ENCODE results near the gene ENDOV.
"Not testable (repeated sequence)": the region's sequence is repeated elsewhere in the genome, so short reads cannot be mapped to it uniquely, and the experiment has no call there.

The ENDOV gene

GRCh38 chr17:80388601-80389000, 26.4 kb upstream of the ENDOV start:
- DNase-seq (ENCODE audit: low spot score): no peak

GRCh38 chr17:80389011-80389995, 25.7 kb upstream of the ENDOV start:
- DNase-seq (ENCODE audit: low spot score): no peak

- DNase-seq (ENCODE audit: low spot score): no peak
Measured at GRCh38 chr17:80393241-80393890, 21.6 kb upstream of the ENDOV start.

DNA sequence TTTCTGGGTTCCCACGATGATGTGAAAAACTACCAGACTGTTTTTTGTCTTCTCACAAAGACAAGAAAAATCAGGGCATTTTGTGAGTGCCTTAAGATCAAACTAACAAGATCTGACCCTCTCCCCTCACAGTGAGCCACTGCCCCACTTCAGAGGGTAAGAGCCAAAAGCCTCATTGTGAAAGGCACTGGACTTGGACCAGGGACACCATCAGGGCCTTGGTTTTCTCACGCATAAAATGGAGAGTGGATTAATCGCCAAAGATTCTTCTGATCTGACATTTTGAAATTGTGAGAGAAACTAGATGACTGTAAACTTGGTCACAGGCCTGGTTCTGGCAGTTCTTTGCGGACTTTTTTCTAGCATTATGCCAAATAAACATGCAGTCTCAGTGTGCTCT, 21.0 kb upstream of the ENDOV start:
- no peak for DNase-seq (ENCODE audit: low spot score)

DNA sequence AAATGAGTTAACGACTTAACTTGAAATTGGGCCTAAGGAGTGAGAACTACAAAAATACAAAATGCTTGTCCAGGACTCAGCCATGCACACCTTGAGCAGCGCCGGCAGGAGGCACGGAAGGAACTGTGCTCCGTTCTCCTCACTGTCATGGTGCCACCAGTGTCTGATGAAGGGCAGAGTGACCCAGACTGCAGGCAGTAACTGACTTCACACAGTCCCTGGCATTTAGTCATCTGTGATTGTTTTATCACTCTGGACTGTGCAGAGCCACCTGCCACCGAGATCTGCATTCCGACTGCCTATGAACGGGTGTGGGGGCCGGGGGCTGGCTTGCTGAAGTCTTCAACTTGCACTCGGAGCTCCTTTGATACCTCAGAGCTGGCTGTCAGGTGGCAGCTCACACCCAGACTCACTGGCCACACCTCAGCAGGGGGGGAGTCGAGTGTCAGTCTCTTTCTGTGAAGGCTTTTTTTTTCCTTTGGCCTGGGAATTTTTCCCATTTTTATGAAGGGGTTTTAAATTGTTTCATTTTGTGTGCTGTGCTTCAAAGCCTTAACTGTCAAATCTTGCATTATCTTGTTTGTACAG, 20.2 kb upstream of the ENDOV start:
- no peak for DNase-seq (ENCODE audit: low spot score)

DNA sequence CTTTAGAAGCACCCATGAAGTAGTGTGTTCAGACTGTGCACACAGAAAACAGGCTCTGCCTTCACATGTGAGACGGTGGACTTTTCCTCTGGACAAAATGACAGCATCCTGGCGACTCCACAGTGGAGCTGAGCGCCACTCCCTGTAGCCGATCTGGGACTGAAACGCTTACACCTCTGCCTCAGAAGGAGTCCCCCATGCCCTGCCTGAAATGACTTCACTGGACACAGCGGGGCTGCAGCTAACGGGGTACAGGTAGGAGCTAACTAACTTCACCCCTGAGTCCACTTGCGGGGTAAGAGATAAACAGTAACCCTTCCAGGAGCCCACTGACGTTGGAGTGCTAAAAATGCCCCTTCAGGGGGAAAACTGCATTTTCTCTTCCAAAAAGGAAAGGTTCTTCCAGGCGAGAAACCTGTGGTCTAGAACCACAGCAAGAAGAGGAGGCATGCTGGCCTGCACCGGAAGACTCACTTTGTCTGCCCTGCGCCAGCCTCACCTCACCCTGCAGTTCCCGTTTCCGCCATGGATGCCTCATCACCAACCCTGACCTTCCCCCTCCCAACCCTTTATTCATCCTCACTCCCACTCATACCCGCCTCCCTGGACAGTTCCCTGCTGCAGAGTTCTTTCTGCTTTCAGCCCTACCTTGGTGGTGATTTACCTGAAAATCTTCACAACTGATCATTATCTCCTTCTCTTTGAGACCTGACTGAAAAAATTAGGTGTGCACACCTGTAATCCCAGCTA, 19.4 kb upstream of the ENDOV start:
- DNase-seq (ENCODE audit: low spot score): no peak

DNA sequence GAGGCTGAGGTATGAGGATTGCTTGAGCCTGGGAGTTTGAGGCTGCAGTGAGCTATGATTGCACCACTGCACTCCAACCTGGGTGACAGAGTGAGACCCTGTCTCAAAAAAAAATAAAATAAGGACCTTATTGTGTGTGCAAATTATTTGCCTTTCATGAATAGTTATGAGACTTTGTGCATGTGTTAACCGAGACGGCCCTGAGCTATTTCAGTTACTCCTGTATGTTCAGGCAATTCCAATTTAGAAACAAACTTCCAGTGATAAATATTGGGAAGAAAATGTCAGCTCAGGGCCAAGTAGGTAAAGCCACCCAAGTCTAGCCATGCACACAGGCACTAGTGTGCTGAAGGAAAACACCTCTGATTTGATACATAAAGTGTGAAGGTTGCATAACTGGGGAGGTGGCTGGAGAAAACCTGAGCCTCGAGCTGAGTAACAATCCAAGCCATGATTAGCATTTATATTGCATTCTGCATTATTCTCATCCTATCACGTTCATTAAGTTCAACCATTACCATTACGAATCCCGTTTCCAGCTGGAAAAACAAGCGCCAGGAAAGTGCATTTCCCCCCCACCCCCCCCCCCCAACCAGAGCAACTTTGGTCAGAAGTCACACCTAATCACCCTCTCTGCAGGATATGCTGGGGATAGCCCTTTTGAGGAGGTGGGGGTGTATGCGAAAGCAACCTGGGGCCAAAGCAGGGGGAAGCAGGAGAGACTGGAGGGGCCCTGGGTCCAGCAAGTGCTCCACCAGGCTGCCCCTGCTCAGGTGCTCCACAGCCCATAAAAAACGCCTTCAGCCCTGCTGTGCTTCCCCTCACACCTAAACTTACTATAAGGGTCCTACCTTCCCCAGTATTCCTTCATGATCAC, 18.6 kb upstream of the ENDOV start:
- DNase-seq (ENCODE audit: low spot score): no peak

- no peak for DNase-seq (ENCODE audit: low spot score)
Measured at GRCh38 chr17:80397034-80397387, 18.0 kb upstream of the ENDOV start.

GRCh38 chr17:80397686-80398085, 17.3 kb upstream of the ENDOV start:
- no peak for DNase-seq (ENCODE audit: low spot score)

DNA sequence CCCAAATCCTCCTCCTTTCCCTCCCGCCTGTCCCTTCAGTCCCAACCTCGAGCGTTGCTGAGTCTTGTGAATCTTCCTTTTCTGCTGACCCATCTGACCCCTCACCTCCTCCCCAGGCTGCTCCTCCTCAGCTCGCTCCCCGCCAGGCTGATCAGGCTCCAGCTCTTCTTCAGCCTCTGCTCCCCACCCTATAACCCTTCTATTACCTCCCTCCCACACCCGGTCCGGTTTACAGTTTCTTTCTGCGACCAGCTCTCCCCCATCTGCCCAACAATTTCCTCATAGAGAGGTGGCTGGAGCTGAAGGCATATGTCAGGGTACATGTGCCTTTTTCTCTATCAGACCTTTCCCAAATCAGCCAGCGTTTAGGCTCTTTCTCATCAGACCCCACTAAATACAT, 13.9 kb upstream of the ENDOV start:
- DNase-seq (ENCODE audit: low spot score): not testable (repeated sequence)

DNA sequence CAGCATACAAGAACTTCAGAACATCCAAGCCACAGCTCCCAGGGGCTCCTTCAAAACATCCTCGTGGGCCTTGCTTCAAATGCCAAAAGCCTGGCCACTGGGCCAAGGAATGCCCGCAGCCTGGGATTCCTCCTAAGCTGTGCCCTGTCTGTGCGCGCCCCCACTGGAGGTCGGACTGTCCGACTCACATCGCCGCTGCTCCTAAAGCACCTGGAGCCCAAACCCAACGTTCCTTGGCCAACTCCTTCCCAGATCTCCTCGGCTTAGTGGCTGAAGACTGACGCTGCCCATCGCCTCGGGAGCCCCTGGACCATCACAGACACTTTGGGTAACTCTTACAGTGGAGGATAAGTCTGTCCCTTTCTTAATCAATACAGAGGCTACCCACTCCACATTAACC, 12.9 kb upstream of the ENDOV start:
- not testable (repeated sequence) for DNase-seq (ENCODE audit: low spot score)

GRCh38 chr17:80402959-80403358, 12.0 kb upstream of the ENDOV start:
- no peak for DNase-seq (ENCODE audit: low spot score)

DNA sequence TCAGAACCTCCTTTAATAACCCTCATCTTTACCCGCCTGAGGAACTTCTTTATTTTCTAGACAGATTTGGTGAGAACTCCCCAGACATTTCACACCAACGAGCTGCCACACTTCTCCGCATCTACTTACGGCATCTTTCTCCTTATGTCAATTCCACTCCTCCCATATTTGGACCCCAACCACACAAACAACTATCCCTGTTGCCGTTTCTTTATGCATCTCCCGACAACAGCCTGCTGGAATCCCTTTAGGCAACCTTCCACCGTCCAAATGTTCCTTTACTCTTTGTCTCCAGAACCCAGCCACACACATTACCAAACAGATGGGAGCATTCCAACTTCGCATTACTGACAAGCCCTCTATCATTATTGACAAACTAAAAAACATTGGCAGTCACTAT, 8.8 kb upstream of the ENDOV start:
- DNase-seq (ENCODE audit: low spot score): no peak

- not testable (repeated sequence) for DNase-seq (ENCODE audit: low spot score)
Measured at GRCh38 chr17:80407917-80408316, 7.0 kb upstream of the ENDOV start.

- DNase-seq (ENCODE audit: low spot score): no peak
Measured at GRCh38 chr17:80408872-80409271, 6.1 kb upstream of the ENDOV start.

DNA sequence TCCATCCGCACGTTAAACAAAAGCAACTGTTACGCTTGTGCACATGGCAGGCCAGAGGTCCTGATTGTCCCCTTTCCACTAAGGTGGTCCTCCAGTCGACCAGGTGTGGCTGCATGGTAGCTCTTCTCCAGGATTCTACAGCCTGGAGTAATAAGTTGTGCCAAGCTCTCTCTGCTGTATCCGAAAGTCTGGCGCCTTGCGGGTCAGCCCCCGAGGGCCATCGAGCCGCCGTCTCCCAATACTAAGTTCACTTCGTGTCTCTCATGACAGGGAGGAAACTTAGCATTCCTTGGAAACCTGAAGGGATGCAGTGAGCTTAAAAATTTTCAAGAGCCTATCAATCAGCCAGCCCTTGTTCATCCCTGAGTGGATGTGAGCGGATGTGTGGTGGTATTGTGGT, 5.3 kb upstream of the ENDOV start:
- no peak for DNase-seq (ENCODE audit: low spot score)

DNA sequence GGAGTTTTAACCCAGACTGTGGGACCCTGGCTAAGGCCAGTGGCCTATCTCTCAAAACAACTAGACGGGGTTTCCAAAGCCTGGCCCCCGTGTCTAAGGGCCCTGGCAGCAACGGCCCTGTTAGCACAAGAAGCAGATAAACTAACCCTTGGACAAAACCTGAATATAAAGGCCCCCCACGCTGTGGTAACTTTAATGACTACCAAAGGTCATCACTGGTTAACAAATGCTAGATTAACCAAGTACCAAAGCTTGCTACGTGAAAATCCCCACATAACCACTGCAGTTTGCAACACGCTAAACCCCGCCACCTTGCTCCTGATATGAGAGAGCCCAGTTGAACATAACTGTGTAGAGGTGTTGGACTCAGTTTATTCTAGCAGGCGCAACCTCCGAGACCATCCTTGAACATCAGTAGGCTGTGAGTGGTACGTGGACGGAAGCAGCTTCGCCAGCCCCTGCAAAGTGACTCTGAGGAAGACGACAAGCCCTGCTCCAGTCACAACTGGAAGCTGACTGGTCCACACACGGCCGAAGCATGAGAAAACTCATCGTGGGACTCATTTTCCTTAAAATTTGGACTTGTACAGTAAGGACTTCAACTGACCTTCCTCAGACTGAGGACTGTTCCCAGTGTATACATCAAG, 4.4 kb upstream of the ENDOV start:
- DNase-seq (ENCODE audit: low spot score): not testable (repeated sequence)

- DNase-seq (ENCODE audit: low spot score): no peak
Measured at GRCh38 chr17:80413771-80414507, 1.0 kb upstream of the ENDOV start.

DNA sequence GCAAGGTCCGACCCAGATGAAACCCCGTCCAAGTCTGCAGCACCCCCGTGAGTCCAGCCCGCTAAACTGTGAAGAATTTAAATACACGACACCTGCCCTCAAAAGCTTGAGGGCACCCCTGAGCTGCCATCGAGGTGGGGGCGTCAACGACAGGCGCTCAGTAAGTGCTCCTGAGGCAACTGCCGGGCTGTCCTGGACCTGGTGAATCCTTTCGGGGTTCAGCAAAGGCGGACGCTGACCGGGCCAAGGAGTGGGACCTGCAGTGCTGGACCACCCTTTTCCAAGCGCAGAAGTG, 512 bp upstream of the ENDOV start:
- DNase-seq (ENCODE audit: low spot score): no peak

- DNase-seq (ENCODE audit: low spot score): no peak
Measured at GRCh38 chr17:80415626-80416137, 715 bp downstream of the ENDOV start.
